GM10266 (cell line): ENCODE results near the gene GINS1.

Experiments used
- DNase-seq: peaks from one replicate; pipeline ENCODE4 v3.0.0; 2012; ENCODE audit errors: extremely low spot score
- TF ChIP-seq, protein P1 (sequence below): IDR thresholded peaks from 2 replicates; pipeline ENCODE4 v1.5.1; 2012; ENCODE audit warnings: mild to moderate bottlenecking, low read depth; ENCODE audit not compliant: control insufficient read depth, insufficient read depth; ENCODE audit errors: missing control alignments

The GINS1 gene

DNA sequence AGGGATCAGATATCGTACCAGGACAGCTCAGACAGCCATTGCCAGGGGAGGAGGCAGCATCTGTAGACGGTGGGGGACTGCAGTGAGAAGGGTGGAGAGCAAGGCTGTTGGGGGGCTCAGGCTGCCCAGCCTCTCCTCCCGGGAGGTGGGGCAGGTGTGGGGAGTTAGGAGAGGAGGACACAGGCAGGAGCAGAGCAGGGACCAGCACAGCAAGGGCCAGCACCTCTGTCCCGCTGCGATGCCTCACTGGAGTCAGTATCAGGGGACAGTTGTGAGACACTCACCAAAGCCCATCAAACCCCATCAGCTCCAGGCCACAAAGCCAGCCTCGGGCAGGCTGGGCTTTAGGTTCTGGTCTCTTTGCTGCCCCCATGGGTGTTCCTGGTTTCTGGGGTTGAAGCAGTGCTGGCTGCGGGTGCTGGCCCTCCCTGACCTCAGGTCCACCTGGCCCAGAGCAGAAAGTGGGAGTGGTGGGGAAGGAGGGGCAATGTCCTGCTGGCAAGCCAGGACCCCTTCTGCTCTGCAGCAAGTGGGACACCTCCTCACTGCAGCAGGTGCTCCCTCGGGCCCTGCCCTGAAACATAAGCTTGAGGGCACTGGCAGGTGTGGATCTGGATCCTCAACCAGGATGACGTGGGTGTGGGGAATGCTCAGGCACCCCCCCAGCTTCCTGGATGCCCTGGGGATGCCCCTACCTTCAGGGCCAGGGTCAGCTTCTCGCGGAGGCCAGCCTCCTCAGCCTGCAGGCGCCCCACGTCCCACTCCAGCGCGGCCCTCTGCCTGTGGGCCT lies 83.4 kb downstream of the GINS1 start:
- DNase-seq, result no peak

DNA sequence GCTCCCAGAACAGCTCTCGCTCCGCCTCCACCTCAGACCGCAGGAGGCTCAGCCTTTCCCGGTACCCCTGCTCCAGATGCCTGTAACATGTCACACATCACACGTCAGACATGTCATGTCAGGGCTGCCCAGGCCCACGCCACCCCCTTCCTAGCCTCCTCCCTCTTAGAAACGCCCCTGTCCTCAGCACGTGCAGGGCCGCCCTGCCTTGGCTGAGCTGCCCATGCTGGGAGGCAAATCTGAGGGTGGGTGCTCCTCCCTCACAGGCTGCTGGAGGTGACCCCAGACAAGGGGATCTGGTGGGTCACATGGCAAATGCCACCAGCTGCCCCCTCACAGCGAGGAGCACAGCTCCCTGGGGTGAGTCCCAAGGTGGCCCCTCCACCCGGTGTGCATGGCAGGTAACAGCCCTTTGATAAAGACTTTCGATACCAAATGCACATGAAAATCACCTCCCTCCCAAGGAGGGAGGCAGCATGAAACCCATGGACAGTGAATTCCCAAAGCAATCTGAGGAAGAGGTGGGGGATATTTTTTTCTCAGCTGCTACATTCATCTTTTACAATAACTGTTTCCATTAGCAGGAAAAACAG lies 84.1 kb downstream of the GINS1 start:
- no peak for DNase-seq
- TF ChIP-seq, protein P1, sequence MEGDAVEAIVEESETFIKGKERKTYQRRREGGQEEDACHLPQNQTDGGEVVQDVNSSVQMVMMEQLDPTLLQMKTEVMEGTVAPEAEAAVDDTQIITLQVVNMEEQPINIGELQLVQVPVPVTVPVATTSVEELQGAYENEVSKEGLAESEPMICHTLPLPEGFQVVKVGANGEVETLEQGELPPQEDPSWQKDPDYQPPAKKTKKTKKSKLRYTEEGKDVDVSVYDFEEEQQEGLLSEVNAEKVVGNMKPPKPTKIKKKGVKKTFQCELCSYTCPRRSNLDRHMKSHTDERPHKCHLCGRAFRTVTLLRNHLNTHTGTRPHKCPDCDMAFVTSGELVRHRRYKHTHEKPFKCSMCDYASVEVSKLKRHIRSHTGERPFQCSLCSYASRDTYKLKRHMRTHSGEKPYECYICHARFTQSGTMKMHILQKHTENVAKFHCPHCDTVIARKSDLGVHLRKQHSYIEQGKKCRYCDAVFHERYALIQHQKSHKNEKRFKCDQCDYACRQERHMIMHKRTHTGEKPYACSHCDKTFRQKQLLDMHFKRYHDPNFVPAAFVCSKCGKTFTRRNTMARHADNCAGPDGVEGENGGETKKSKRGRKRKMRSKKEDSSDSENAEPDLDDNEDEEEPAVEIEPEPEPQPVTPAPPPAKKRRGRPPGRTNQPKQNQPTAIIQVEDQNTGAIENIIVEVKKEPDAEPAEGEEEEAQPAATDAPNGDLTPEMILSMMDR, result no peak

More for the DNA sequence above, 83.4 kb downstream of the GINS1 start:
- TF ChIP-seq, protein P1, result no peak

DNA sequence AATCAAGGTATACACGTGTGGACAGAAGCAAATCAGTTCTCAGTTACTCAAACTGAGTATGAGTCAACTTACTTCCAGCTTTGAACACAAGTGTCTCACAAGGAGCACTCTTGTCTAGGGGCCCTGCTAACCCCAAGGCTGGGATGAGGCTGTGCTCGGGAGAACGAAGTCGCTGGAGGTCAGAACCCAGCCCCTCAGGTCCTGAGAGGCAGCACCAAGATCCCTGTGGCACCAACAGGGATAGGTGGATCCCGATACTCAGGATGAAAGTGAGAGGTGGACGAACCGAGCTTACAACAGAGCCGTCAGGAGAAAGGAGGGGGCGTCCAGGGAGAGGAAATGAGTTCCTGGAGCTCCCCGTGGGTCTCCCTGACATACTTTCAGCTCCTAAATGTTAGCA lies 85.7 kb downstream of the GINS1 start:
- TF ChIP-seq, protein P1, result no peak
- no peak for DNase-seq

DNA sequence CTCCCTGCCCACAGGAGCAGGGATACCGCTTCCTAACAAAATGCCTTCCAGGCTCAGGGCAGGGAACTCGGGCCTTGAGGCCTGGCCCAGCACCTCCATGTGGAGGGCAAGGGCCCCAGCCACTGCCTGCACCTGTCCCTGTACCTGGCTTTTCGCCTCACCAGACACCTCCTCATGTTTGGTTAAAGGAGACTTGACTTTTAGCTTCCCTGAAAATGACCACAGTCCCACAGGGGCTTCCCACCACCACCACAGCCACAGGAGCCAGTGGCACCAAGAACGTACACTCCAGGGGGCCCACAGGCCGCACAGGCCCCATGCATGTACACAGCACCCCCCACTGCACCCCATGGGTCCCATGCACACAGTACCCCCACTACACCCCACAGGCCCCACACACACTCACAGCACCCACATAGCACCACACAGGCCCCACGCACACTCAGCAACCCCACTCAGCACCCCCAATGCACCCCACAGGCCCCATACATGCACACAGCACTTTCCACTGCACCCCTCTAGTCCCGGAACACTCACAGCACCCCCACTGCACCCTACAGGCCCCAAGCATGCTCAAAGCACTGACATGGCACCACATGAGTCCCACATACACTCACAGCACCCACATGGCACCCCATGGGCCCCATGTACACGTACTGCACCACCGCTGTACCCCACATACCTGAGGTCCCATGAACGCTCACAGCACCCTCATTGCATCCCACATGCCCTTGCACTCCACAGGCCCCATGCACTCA lies 86.5 kb downstream of the GINS1 start:
- no peak for DNase-seq
- TF ChIP-seq, protein P1, result no peak

DNA sequence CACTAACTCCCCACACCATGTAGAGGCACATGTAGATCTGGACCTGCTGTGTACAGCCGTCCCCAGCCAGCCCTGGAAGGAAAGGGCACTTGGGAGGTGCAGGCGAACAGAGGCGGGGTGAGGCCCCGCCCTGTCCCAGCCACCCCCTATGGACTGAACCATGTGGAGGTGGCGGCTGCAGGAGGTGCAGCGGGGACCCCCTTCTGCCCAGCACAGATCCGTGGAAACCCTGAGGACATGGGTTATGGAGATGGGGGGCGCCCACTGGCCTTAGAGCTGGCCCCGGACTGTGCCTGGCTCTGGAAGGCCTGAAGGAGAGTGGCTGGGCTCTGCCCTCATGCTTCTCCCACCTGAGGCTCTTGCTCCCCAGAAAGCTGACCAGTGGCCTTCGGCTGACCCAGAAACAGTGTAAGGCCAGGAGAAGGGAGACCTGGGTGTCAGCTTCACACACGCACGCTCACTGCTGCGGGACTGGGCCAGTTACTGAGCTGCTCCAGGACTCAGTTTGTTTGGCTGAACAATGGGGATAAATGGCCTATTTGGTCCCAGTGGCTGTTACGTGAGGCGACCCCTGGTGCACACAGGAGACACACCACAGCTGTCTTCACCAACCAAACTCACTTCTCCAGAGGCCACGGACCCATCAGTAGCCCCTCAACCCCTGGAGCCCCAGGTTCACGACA lies 87.2 kb downstream of the GINS1 start:
- TF ChIP-seq, protein P1, result no peak
- no peak for DNase-seq

DNA sequence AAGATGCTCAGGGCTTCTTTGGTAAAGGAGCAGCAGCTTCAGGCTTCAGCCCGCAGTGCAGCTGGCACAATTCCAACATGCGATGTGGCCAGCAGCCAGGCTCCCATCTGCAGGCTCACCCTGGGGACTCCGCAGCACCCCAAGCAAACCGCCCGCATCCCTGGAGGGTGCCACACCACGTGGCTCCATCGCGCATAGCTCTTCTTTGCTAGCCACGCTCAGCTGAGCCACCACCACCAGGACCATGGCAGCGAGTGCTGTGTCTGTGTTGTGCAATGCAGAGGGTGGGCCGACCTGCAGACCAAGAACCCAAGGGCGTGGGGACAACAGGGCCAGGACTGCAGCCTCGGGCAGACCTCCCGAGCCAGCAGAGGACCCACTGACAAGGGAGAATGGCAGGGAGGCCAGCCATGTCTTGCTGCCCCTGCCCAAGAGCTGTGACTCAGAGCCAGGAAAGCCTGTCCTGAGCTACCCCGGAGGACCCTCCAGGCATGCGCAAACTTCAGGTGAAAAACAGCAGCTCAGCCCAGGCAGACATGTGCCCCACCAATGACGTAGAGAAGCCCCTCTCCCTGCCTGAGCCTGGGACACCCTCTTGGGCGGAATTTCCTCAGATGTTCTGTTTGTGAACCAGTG lies 87.8 kb downstream of the GINS1 start:
- no peak for DNase-seq
- TF ChIP-seq, protein P1, result no peak
